AG10803 (cell line): ENCODE data around the gene GOLGA5.
A peak's percentile ranks its signal among the peaks of the same experiment; 100 is the strongest.

Source experiments
- DNase-seq: peaks from one replicate; pipeline ENCODE4 v3.0.0; 2010; ENCODE audit warnings: low read depth
- H3K4me3 ChIP-seq: 2 replicates; pipeline ENCODE4 v1.5.1; 2011; ENCODE audit warnings: mild to moderate bottlenecking, low read length, control low read depth
- CTCF ChIP-seq: conservative IDR thresholded peaks from 2 replicates; pipeline ENCODE4 v1.5.1; 2011; ENCODE audit warnings: mild to moderate bottlenecking, low read length, control low read depth, inconsistent platforms

GOLGA5 gene

GRCh38 chr14:92785667-92786426 lies 8.3 kb upstream of the GOLGA5 start:
- DNase-seq: peak; percentile 63
- no peak overlapping the region for H3K4me3 ChIP-seq
- peak; percentile 37 for TF ChIP-seq CTCF

- no peak overlapping the region for H3K4me3 ChIP-seq
These were observed 7.7 kb upstream of the GOLGA5 start for GRCh38 chr14:92786427-92786756.

GRCh38 chr14:92787554-92787953 lies 6.6 kb upstream of the GOLGA5 start:
- DNase-seq: no peak
- H3K4me3 ChIP-seq: no peak overlapping the region
- TF ChIP-seq CTCF: no peak

More at GRCh38 chr14:92786427-92786756, 7.7 kb upstream of the GOLGA5 start:
- TF ChIP-seq CTCF: no peak
- no peak for DNase-seq

GRCh38 chr14:92789457-92790089 lies 4.5 kb upstream of the GOLGA5 start:
- DNase-seq: no peak
- H3K4me3 ChIP-seq: no peak overlapping the region
- no peak for TF ChIP-seq CTCF

GRCh38 chr14:92792885-92793284 lies 1.2 kb upstream of the GOLGA5 start:
- peak; percentile 16 for DNase-seq
- TF ChIP-seq CTCF: no peak
- no peak overlapping the region for H3K4me3 ChIP-seq

GRCh38 chr14:92794547-92794941 lies 439 bp downstream of the GOLGA5 start:
- peak; percentile 24 for DNase-seq
- no peak for TF ChIP-seq CTCF
- peak overlapping the region; percentile 100 for H3K4me3 ChIP-seq

GRCh38 chr14:92794961-92795360 lies 856 bp downstream of the GOLGA5 start:
- TF ChIP-seq CTCF: no peak
- H3K4me3 ChIP-seq: peak overlapping the region; percentile 100
- no peak for DNase-seq
